ENCODE measurements around the gene TRPM3. TPM values are rescaled to one million over a fixed set of nuclear protein-coding genes. Genes with fewer than 3 reads are reported as not detected.
"Not testable (repeated sequence)": the region's sequence is repeated elsewhere in the genome, so short reads cannot be mapped to it uniquely, and the experiment has no call there.

Gene TRPM3
- total RNA-seq, 1 donor from 2014 or later, result 0.22 TPM

- TF ChIP-seq CTCF (IDR thresholded peaks at IDR 0.05; ENCODE audit: borderline replicate concordance), result no peak
- DNase-seq, result no peak
- intact Hi-C loops (cut with micrococcal nuclease), result loop anchor here (2.0 kb wide), 1 partner anchor 608 kb away; no protein-coding TSS in a partner anchor
- H3K4me1 ChIP-seq, result no peaks in the 10 kb centered on the region
- H3K9me3 ChIP-seq (replicated peaks), result no peaks in the 10 kb centered on the region
- H3K36me3 ChIP-seq, result no peaks in the 10 kb centered on the region
- H3K27me3 ChIP-seq (ENCODE audit: low read depth), result no peaks in the 10 kb centered on the region
- no peak overlapping the region for H3K27ac ChIP-seq (replicated peaks)
- no peak overlapping the region for H3K4me3 ChIP-seq
These were observed 480.4 kb downstream of the TRPM3 start for GRCh38 chr9:70641031-70641430.

GRCh38 chr9:70639853-70640814 is 481.3 kb downstream of the TRPM3 start:
- Histone ChIP-seq H3K27ac (replicated peaks) (no peak overlapping the region), H3K4me1 (no peaks in the 10 kb centered on the region), H3K27me3 (ENCODE audit: low read depth) (no peaks in the 10 kb centered on the region), H3K36me3 (no peaks in the 10 kb centered on the region), H3K9me3 (replicated peaks) (no peaks in the 10 kb centered on the region), H3K4me3 (no peak overlapping the region)
- intact Hi-C loops (cut with micrococcal nuclease), result loop anchor here (2.0 kb wide), 1 partner anchor 609 kb away; no protein-coding TSS in a partner anchor
- peak; percentile 72 for TF ChIP-seq CTCF (IDR thresholded peaks at IDR 0.05; ENCODE audit: borderline replicate concordance)
- DNase-seq, result no peak

- intact Hi-C loops (cut with micrococcal nuclease), result no loop called here
- no peak for TF ChIP-seq CTCF (IDR thresholded peaks at IDR 0.05; ENCODE audit: borderline replicate concordance)
- H3K36me3 ChIP-seq, result no peaks in the 10 kb centered on the region
These were observed 485.6 kb downstream of the TRPM3 start for GRCh38 chr9:70635790-70636189.

GRCh38 chr9:70634696-70635095 is 486.7 kb downstream of the TRPM3 start:
- Histone ChIP-seq H3K4me3 (no peak overlapping the region), H3K4me1 (no peaks in the 10 kb centered on the region), H3K9me3 (replicated peaks) (no peaks in the 10 kb centered on the region), H3K27ac (replicated peaks) (no peak overlapping the region), H3K27me3 (ENCODE audit: low read depth) (no peaks in the 10 kb centered on the region), H3K36me3 (no peaks in the 10 kb centered on the region)
- no peak for DNase-seq
- intact Hi-C loops (cut with micrococcal nuclease), result no loop called here
- TF ChIP-seq CTCF (IDR thresholded peaks at IDR 0.05; ENCODE audit: borderline replicate concordance), result no peak

More at GRCh38 chr9:70635790-70636189, 485.6 kb downstream of the TRPM3 start:
- no peak for DNase-seq
- no peaks in the 10 kb centered on the region for H3K9me3 ChIP-seq (replicated peaks)
- no peak overlapping the region for H3K4me3 ChIP-seq
- H3K27ac ChIP-seq (replicated peaks), result no peak overlapping the region
- no peaks in the 10 kb centered on the region for H3K27me3 ChIP-seq (ENCODE audit: low read depth)
- H3K4me1 ChIP-seq, result no peaks in the 10 kb centered on the region

GRCh38 chr9:70630971-70631370 is 490.4 kb downstream of the TRPM3 start:
- H3K9me3 ChIP-seq (replicated peaks), result no peaks in the 10 kb centered on the region
- H3K27ac ChIP-seq (replicated peaks), result no peak overlapping the region
- H3K4me3 ChIP-seq, result no peak overlapping the region
- intact Hi-C loops (cut with micrococcal nuclease), result no loop called here
- H3K36me3 ChIP-seq, result no peaks in the 10 kb centered on the region
- DNase-seq, result no peak
- TF ChIP-seq CTCF (IDR thresholded peaks at IDR 0.05; ENCODE audit: borderline replicate concordance), result no peak
- H3K4me1 ChIP-seq, result no peaks in the 10 kb centered on the region
- no peaks in the 10 kb centered on the region for H3K27me3 ChIP-seq (ENCODE audit: low read depth)

- H3K27ac ChIP-seq (replicated peaks); H3K4me3 ChIP-seq; H3K36me3 ChIP-seq; intact Hi-C loops (cut with micrococcal nuclease); DNase-seq; H3K4me1 ChIP-seq; H3K9me3 ChIP-seq (replicated peaks); H3K27me3 ChIP-seq (ENCODE audit: low read depth): not testable (repeated sequence)
These were observed 492.2 kb downstream of the TRPM3 start for GRCh38 chr9:70629080-70629685.

All from left ventricle myocardium inferior (tissue), 1 donor.